Breast epithelium (tissue), 3 donors: ENCODE measurements around the gene CTSW.

Experiments
- CTCF ChIP-seq, 3 donors: fragments of 450-650 bp; IDR thresholded peaks; one replicate each; pipeline ENCODE4 v1.5.1; 2016 to 2017; ENCODE audit warnings: antibody characterized with exemption in 3 of 3, mild to moderate bottlenecking in 3 of 3, moderate library complexity in 3 of 3
- POLR2A ChIP-seq: fragments of 450-650 bp; IDR thresholded peaks from one replicate; pipeline ENCODE4 v1.6.1; 2016; ENCODE audit warnings: antibody characterized with exemption, mild to moderate bottlenecking, moderate library complexity

GRCh38 chr11:65854161-65854592 lies 25.5 kb upstream of the CTSW start:
- TF ChIP-seq CTCF (IDR thresholded peaks at IDR 0.05) (no peak), POLR2A (no peak)
